Measurements from ENCODE around the gene MAP3K20.
A peak's percentile ranks its signal among the peaks of the same experiment; 100 is the strongest.
"Not testable (repeated sequence)": the region's sequence is repeated elsewhere in the genome, so short reads cannot be mapped to it uniquely, and the experiment has no call there.

MAP3K20 gene

DNA sequence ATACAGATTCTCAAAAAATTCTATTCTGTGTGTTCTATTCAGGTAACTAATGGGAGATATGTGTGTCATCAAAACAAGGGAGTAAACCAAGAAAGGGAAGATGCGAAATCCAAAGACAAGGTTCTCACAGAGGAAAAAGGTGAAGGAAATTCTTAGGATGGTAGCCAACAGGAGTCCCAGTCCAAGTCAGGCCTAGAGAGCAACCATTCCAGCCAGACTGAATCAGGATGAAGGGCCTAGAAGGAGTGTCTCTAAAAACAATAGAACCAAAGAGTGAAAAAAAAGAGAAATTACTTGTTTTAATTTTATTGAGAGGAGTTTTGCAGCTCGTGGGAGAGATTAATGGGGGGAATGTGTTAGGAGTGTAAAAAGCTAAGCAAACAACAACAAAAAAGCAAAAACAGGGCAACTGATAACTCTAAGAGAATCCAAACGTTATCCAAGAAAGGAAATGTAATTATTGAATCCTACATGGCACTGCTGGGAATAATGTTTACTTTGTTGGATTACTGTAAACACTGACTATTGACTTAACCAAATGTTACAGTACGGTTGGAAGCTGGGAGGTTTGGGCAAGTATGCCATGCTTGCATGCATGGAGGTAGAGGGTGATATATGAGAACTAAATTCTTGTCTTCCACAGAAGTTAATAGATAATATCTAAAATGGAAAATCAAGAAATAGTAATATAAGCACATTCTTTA, 12.3 kb downstream of the MAP3K20 start:
- TF ChIP-seq CTCF (IDR thresholded peaks at IDR 0.05; ENCODE audit: borderline replicate concordance, insufficient read depth, low read depth, low read length): no peak
- H3K4me3 ChIP-seq (ENCODE audit: low read depth, low read length): no peak overlapping the region

DNA sequence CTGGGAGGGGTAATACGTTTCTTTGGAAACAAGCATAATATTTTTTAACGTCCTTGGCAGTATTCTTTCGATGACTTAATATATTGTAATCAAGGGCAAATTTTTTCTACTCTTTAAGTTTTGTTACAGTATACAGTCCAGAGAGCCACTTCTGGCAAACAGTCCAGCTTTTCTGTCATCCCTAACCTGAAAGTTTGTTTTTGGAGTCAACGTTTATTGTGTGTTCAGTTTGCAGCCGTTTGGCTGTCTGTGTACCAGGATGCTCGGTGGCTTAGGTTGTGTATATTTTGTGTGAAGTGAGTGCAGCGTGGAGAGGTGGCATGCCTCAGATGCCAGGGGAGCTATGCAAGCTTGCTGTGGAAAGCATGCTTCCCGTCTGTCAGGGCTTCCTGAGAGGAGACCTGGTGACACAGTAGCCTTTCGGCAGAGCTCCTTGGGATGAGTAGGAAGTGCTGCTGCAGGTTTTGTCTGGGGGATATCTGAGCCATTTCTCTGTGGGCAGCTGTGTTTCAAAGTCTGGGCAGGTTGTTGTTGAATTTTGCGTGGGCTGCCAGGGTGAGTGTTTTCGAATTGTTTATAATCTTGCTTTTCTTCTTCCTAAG, 14.7 kb downstream of the MAP3K20 start:
- no peak overlapping the region for H3K4me3 ChIP-seq (ENCODE audit: low read depth, low read length)
- TF ChIP-seq CTCF (IDR thresholded peaks at IDR 0.05; ENCODE audit: borderline replicate concordance, insufficient read depth, low read depth, low read length): no peak

DNA sequence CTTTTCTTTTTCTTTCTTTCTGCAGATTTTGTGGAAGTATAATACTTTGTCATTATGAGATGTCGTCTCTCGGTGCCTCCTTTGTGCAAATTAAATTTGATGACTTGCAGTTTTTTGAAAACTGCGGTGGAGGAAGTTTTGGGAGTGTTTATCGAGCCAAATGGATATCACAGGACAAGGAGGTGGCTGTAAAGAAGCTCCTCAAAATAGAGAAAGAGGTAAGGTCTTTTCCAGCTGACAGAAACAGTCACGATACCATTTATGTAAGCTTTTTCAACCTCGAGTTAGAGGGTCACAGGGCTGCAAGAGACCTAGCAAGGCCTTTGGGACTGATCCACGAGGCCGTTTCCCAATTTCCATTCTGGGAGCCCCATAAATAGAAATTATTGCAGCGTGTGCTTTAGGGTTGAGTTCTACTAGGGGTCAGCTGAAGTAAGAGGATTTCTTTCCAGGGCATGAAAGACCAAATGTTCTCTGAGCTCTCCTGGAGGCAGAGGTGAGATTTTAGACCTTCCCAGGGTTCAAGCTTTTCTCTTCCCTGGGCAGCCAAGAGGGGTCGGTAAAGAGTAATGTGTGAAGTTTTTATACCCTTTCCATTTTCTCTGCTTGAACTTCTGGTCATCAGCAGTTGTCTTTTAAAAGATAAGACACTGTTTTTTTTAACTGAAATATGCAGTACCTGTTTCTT, 15.5 kb downstream of the MAP3K20 start:
- no peak overlapping the region for H3K4me3 ChIP-seq (ENCODE audit: low read depth, low read length)
- peak; percentile 48; the same call in 1 of the 2 replicates for TF ChIP-seq CTCF (IDR thresholded peaks at IDR 0.05; ENCODE audit: borderline replicate concordance, insufficient read depth, low read depth, low read length)

GRCh38 chr2:173091910-173092309, 16.3 kb downstream of the MAP3K20 start:
- no peak overlapping the region for H3K4me3 ChIP-seq (ENCODE audit: low read depth, low read length)
- no peak for TF ChIP-seq CTCF (IDR thresholded peaks at IDR 0.05; ENCODE audit: borderline replicate concordance, insufficient read depth, low read depth, low read length)

- no peak overlapping the region for H3K4me3 ChIP-seq (ENCODE audit: low read depth, low read length)
- no peak for TF ChIP-seq CTCF (IDR thresholded peaks at IDR 0.05; ENCODE audit: borderline replicate concordance, insufficient read depth, low read depth, low read length)
Observed at GRCh38 chr2:173092844-173093402, 17.3 kb downstream of the MAP3K20 start.

- not testable (repeated sequence) for H3K4me3 ChIP-seq (ENCODE audit: low read depth, low read length)
Observed at GRCh38 chr2:173093617-173094016, 18.0 kb downstream of the MAP3K20 start.

- no peak overlapping the region for H3K4me3 ChIP-seq (ENCODE audit: low read depth, low read length)
- TF ChIP-seq CTCF (IDR thresholded peaks at IDR 0.05; ENCODE audit: borderline replicate concordance, insufficient read depth, low read depth, low read length): no peak
Observed at GRCh38 chr2:173094731-173095130, 19.1 kb downstream of the MAP3K20 start.

Measured in GM12875 (cell line).